Dermis microvascular lymphatic vessel endothelial cell (primary cell): ENCODE measurements around the gene PADI4. TPM values are rescaled to one million over a fixed set of nuclear protein-coding genes. Genes with fewer than 3 reads are reported as not detected.
A peak's percentile ranks its signal among the peaks of the same experiment; 100 is the strongest.
"Not testable (repeated sequence)": the region's sequence is repeated elsewhere in the genome, so short reads cannot be mapped to it uniquely, and the experiment has no call there.

Source experiments
- DNase-seq, 2 donors: peaks; one replicate each; pipeline versions ENCODE4 v3.0.0 to v3.0.0-alpha.2; 2010; ENCODE audit warnings: low read depth in 2 of 2
- total RNA-seq: library from RNA; depleted of rRNA; stranded (reverse); fragments of >200 nt; gene quantifications from 2 replicates; pipeline ENCODE4 v1.2.1, GENCODE V29; 2014

PADI4 gene
- total RNA-seq, 1 donor from 2014 or later: not detected

- no peak for DNase-seq
These were observed 69.4 kb downstream of the PADI4 start for GRCh38 chr1:17377325-17377953.

- no peak for DNase-seq
These were observed 73.2 kb downstream of the PADI4 start for GRCh38 chr1:17381161-17381560.

- DNase-seq: no peak
These were observed 84.3 kb downstream of the PADI4 start for GRCh38 chr1:17392199-17392740.

- no peak for DNase-seq
These were observed 85.2 kb downstream of the PADI4 start for GRCh38 chr1:17393230-17393629.

- DNase-seq: no peak
These were observed 90.1 kb downstream of the PADI4 start for GRCh38 chr1:17397910-17398695.

GRCh38 chr1:17400725-17401341 lies 92.8 kb downstream of the PADI4 start:
- DNase-seq: no peak

GRCh38 chr1:17401841-17402240 lies 93.8 kb downstream of the PADI4 start:
- DNase-seq: no peak

- no peak for DNase-seq
These were observed 95.1 kb downstream of the PADI4 start for GRCh38 chr1:17403081-17403480.

GRCh38 chr1:17404034-17404684 lies 96.2 kb downstream of the PADI4 start:
- no peak for DNase-seq

GRCh38 chr1:17404820-17405219 lies 96.8 kb downstream of the PADI4 start:
- DNase-seq: no peak

- peak; percentile 23 to 51 for DNase-seq
These were observed 98.1 kb downstream of the PADI4 start for GRCh38 chr1:17405898-17406759.

GRCh38 chr1:17406760-17407475 lies 98.9 kb downstream of the PADI4 start:
- DNase-seq: not testable (repeated sequence)

- DNase-seq: not testable (repeated sequence)
These were observed 100.0 kb downstream of the PADI4 start for GRCh38 chr1:17407786-17408514.

GRCh38 chr1:17409391-17409811 lies 101.4 kb downstream of the PADI4 start:
- DNase-seq: no peak

GRCh38 chr1:17412093-17412870 lies 104.3 kb downstream of the PADI4 start:
- no peak for DNase-seq
